ENCODE data around the gene RTKN2.

RTKN2 gene

GRCh38 chr10:62268399-62269114 is at the start of gene RTKN2:
Gene RTKN2, minus strand, starts transcription at chr10:62268844. Its CDS starts 234 bp downstream, at chr10:62268610.
- H3K4me3 ChIP-seq (ENCODE audit: control insufficient read depth, low read depth, low read length) = peak within 1 kb of the TSS; percentile 73
- no peak for TF ChIP-seq CTCF (IDR thresholded peaks at IDR 0.05; ENCODE audit: control insufficient read depth, insufficient read depth, low read depth, low read length, missing control alignments)
- DNase-seq (ENCODE audit: low read depth) = peak; percentile 31

GRCh38 chr10:62317257-62317656 is 48.6 kb upstream of the RTKN2 start:
- TF ChIP-seq CTCF (IDR thresholded peaks at IDR 0.05; ENCODE audit: control insufficient read depth, insufficient read depth, low read depth, low read length, missing control alignments) = no peak
- DNase-seq (ENCODE audit: low read depth) = no peak

GRCh38 chr10:62309254-62309653 is 40.6 kb upstream of the RTKN2 start:
- H3K4me3 ChIP-seq (ENCODE audit: control insufficient read depth, low read depth, low read length) = no peak overlapping the region
- DNase-seq (ENCODE audit: low read depth) = no peak
- no peak for TF ChIP-seq CTCF (IDR thresholded peaks at IDR 0.05; ENCODE audit: control insufficient read depth, insufficient read depth, low read depth, low read length, missing control alignments)

More at GRCh38 chr10:62317257-62317656, 48.6 kb upstream of the RTKN2 start:
- H3K4me3 ChIP-seq (ENCODE audit: control insufficient read depth, low read depth, low read length) = no peak overlapping the region

- DNase-seq (ENCODE audit: low read depth) = no peak
- TF ChIP-seq CTCF (IDR thresholded peaks at IDR 0.05; ENCODE audit: control insufficient read depth, insufficient read depth, low read depth, low read length, missing control alignments) = no peak
- H3K4me3 ChIP-seq (ENCODE audit: control insufficient read depth, low read depth, low read length) = no peak overlapping the region
Measured at GRCh38 chr10:62308101-62308500, 39.5 kb upstream of the RTKN2 start.

- TF ChIP-seq CTCF (IDR thresholded peaks at IDR 0.05; ENCODE audit: control insufficient read depth, insufficient read depth, low read depth, low read length, missing control alignments) = no peak
- no peak overlapping the region for H3K4me3 ChIP-seq (ENCODE audit: control insufficient read depth, low read depth, low read length)
- DNase-seq (ENCODE audit: low read depth) = no peak
Measured at GRCh38 chr10:62307635-62308034, 39.0 kb upstream of the RTKN2 start.

- DNase-seq (ENCODE audit: low read depth) = no peak
- no peak overlapping the region for H3K4me3 ChIP-seq (ENCODE audit: control insufficient read depth, low read depth, low read length)
- TF ChIP-seq CTCF (IDR thresholded peaks at IDR 0.05; ENCODE audit: control insufficient read depth, insufficient read depth, low read depth, low read length, missing control alignments) = no peak
Measured at GRCh38 chr10:62306663-62307062, 38.0 kb upstream of the RTKN2 start.
